Embryonic facial prominence (tissue), 1 donor: ENCODE data around the gene OR52E8.

Source experiments
- DNase-seq: peaks from one replicate; pipeline ENCODE4 v3.0.0-alpha.2; 2016; ENCODE audit errors: extremely low spot score

Gene OR52E8

GRCh38 chr11:5808500-5809121 is 48.9 kb downstream of the OR52E8 start, which contains the start of gene OR52N2:
TSS of gene OR52N2 (plus strand) at chr11:5808924. CDS start at chr11:5820336, 11,412 bp downstream.
- DNase-seq = peak; percentile 22

GRCh38 chr11:5807580-5807979 is 49.9 kb downstream of the OR52E8 start:
- no peak for DNase-seq
